Stimulated activated CD8-positive, alpha-beta memory T cell treated with anti-CD3 and anti-CD28 coated beads, Interleukin-2, amount 100 ng/mL, for 48 hours (primary cell): ENCODE data around the gene TNFRSF1A.

Experiments used
- DNase-seq, 2 donors: peaks; one replicate each; pipeline ENCODE4 v3.0.0-alpha.2; 2020; ENCODE audit warnings: low read depth in 2 of 2

TNFRSF1A gene

DNA sequence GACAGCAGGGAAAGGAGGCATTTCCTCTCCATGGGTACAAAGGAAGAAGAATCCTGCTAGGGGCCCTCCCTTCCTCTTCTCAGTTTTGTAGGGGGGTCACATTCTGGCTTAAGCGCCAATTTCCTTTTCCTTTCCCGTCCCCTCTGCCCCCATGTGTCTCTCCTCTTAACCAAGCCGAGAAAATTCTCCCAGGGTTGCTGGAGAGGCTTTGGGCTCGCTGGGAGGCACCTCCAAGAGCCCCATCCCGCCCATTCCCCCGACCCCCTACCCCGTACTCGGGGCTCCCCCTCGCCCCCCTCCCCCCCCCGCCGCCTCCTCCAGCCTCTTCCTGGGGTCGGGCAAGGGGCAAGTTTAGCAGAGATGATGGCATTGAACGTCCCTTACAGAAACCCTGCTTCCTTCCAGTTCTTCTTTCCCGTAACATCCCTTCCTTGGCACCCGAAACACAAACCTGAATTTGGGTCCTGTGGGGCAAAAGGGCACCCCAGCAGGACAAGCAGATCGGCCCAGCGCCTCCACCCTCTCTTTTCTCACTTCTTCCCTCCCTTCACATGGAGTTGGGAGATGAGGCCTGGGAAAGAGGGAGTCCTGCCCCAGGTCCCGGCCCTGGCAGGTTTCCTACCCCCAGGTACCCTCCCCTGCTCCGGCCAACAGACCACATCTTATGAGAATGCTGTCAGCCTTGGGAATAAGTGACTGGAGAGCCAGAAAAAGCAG lies 17.7 kb downstream of the TNFRSF1A start:
- DNase-seq, result no peak

DNA sequence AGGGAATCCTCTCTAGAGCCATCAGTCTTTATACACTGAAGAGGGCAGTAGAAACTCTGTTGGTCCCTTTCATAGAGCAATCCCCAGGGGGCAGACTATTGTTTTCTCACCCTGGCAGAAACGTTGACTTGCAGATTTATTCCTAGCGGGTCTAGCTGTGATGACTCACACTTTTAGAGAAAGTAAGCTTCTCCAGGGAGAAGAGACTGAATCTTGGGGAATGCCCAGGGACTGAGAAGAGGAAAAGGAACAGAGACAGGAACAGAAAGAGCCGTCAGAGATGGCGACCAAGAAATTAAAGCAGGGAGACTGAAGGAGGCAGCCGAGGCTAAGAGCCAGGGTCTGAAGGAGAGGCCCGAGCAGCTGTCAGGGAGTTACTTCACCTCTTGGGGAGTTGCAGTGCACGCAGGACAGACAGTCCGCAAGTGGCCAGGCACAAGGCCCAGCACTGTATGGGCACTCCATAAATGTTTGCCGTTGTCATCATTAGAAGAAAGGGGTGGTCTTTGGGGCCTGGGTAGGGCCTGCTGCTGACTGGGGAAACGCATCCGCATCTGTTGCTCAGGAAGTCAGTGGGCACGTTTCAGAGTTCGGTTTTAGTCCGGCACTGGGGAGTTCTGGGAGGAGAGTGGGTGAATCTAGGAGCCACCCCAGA lies 18.4 kb downstream of the TNFRSF1A start:
- DNase-seq, result no peak

DNA sequence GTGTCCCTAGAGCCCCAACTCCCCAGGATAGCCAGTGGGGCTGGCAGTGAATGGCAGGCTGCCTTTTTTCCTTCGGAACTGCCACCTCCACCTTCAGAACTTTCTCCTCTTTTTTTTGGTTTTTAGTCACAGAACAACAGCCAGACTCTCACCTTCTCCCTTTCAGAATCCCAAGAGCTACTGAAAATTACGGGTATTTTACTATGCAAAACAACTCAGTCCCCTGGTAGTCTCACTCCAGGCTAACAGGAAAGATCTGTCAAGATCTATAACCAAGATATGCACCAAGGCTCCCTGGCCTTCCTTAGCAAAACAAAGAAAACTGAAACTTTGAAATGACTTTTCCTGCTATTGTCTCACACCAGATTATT lies 18.9 kb downstream of the TNFRSF1A start:
- DNase-seq, result no peak

DNA sequence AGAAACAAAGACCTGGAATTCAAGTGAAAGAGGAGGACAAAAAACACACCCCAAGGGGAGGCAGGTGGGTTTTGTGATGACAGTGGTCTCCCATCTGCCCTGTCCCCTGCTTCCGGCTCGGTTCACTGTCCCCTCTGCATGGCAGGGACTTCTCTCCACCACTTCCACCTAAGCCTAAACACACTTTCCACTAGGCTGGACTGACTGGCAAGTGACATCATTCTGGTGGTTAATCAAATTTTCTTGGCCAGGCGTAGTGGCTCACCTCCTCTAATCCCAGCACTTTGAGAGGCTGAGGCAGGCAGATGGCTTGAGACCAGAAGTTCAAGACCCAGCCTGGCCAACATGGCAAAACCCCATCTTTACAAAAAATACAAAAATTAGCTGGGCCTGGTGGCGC lies 19.5 kb downstream of the TNFRSF1A start:
- no peak for DNase-seq

DNA sequence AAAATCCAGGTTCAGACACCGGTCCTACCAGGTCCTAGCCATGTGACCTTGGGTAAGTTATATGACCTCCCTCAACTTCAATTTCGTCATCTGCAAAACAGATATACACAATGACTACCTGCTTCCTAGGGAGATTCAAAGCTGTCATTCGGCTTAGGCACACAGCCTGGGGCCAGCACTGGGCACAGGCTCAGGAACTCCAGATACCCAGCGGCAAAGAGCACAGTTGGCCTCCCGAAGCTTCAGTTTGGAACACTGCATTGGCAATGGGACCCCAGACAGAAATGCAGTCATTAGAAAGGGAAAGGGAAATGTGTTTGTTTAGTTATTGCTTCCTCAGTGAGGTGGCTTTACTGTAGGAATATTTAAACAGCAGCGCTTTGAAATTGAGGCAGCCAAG lies 20.0 kb downstream of the TNFRSF1A start:
- DNase-seq, result no peak

DNA sequence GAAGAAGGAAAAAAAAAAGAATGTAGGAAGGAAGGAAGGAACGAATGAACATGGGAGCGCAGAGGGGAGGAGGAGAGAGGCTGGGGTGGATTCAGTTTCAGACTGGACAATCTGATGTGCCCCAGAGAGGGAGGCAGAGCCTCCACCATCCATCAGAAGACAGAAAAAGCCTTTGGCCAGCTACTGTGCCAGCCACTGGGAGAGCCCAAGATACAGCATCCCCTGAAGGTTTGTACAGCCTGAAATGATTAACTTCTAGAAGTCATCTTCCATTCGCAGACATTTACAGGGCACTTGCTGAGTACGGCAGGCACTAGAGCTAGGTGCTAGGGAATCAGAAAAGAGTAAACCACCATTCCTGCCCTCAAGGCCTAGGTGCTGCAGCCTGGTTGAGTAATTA lies 22.4 kb downstream of the TNFRSF1A start:
- DNase-seq, result no peak

DNA sequence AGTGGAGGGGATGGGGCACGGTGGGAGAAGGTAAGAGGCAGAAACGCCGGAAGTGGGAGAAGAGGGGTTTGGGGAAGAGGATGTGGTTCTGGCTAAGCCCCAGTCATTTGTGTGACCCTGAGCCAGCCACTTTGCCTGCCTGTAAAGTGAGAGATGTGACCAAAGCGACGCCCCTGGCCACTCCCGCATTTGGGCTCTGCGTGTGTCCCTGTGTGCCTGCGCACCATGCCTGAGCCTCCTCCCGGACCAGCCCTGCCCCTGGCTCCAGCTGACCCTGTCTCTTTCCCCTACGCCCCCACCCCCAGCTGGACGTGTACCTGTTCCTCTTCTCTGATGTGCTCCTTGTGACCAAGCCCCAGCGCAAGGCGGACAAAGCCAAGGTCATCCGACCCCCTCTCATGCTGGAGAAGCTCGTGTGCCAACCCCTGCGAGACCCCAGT lies 23.4 kb downstream of the TNFRSF1A start:
- no peak for DNase-seq

DNA sequence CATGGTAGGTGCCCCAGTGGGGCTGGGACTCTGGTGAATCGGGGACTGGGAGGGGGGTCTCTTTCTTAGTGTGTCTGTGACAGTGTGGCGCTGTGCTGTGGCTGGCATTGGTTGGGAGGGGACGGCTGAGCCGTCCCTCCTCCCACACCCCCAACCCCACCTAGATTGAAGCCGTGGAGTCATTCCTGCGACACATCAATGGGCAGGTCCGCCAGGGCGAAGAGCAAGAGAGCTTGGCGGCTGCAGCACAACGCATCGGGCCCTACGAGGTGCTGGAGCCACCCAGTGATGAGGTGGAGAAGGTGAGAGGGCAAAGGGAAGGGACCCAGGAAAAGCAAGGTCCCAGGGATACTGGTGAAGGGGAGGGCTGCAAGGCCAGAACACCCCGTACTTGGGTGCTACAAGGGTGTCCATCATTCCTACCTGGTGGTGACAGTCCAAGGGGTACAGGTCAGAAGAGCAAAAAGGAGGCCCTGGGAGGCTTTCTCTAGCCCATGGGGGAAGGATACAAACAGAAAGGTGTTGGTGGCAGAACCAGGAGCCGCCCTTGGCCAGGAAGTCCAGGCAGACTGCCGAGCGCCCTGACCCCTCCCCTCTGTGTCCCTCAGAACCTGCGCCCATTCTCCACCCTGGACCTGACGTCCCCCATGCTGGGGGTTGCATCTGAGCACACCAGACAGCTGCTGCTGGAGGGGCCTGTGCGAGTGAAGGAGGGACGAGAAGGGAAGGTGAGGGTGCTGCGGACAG lies 24.0 kb downstream of the TNFRSF1A start:
- no peak for DNase-seq

DNA sequence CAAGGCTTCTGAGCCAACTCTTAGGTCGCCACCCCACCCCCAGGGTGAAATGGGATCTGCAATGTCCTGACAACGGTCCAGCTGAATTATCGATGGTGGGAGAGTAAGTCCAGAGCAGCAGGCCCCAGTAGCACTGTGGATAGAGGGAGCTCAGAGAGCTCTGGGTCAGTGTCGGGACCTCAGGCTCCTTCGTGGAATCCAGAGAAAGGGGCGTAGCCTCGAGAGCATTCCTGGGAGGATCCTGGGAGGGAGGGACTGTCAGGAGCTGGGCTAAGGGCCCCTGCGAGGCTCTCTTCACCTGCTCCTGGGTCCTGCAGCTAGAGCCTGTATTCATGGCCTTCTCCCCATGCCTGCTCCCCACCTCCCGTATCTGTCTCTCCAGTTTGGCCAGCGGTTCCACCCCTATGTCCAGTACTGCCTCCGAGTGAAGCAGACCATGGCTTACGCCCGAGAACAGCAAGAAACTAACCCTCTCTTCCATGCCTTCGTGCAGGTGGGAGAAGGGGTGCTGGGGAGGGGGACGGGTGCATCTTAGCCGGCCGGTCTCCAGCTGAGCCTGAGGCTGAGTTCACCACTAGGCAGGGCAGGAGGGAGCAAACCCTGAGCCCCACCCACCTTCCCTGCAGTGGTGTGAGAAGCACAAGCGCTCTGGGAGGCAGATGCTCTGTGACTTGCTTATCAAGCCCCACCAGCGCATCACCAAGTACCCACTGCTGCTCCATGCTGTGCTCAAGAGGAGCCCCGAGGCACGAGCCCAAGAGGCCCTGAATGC lies 24.8 kb downstream of the TNFRSF1A start:
- DNase-seq, result no peak

DNA sequence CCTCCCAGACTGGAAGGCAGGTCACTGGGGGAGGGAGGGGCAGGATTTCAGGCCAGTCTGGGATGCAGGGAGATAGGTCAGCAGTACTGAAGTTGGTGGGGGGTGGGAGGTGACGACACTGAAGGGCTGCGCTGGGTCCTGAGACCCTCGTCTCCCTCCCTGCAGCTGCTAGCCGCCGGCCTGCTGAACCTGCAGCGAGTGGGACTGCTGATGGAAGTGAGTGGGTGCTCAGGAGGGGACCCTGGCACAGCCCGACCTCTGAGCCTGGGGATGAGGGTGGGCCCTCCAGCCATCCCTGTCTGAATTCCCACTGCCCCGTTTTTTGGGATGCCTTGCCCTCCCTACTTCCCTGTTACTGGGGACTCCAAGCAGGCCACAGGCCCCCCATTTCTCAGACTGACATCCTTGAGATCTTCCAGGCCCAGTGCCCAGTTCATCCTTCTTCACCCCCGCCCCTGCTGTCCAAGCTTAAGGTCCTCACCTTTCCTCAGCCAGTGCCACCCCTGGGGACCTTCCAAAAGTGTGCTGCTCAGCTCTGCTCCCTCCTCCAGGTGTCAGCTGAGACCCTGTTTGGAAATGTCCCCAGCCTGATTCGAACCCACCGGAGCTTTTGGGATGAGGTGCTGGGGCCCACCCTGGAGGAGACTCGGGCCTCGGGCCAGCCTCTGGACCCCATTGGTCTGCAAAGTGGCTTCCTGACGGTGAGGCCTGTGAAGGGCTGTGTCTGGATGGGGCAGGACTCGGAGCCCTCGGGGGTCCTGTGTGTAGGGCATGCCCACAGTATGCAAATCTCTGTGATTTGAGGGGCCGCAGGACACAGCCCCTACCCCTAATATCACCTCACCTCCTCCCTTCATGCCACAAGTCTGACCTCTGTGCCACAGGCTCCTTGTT lies 25.9 kb downstream of the TNFRSF1A start:
- no peak for DNase-seq

DNA sequence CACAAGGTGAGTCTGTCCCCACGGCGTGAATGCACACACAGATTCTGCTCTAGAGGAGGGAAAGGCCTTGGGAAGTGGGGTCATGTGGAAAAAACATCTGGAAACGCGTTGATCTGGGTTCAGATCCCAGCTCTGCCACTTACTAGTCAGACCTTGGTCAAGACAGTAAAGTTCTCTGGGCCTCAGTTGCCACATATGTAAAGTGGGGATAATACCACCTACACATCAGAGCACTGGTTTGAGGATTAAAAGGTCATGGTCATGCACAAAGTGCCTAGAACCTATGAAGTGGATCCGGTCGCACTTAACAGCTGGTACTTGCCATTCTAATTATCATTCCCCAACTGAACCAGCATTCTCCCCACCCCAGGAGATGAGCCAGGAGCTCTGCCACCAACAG lies 26.7 kb downstream of the TNFRSF1A start:
- DNase-seq, result no peak

DNA sequence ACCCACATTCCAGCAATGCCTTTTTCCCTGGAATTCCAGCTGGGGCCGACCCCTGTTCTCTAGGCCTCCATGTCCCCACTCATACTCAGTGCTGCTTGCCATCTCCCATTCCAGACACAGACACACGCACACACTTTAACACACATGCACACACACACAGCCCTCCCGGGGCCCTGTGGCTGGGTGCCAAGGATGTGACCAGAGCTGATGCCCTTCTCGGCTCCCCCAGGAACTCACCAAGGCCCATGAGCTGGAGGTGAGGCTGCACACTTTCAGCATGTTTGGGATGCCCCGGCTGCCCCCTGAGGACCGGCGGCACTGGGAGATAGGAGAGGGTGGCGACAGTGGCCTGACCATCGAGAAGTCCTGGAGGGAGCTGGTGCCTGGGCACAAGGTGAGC lies 27.1 kb downstream of the TNFRSF1A start:
- DNase-seq, result no peak

DNA sequence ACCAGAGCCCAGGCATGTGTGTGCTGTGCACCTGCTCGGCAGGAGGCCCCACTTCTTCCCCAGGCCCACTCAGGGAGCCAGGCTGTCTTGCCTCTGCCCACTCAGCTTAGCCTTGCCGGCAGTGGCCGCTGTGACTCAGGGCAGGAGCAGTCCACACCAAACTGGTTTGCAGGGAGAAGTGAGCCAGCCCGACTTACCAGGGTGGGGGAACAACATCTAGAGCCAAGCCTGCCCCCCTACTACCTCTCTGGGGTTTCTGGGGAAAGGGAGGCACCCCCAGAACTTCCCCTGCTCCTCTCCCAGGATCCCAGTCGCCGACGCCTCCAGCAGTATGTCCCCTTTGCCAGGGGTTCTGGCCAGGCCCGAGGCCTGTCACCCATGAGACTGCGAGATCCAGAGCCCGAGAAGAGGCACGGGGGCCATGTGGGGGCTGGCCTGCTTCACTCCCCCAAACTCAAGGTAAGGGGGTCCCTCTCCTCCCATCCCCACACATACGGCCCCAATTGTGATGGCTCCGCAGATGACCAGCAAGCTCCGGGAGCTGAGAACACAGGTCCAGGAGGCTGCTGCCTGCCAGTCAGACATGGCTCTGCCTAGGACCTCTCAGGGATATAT lies 28.4 kb downstream of the TNFRSF1A start:
- no peak for DNase-seq

DNA sequence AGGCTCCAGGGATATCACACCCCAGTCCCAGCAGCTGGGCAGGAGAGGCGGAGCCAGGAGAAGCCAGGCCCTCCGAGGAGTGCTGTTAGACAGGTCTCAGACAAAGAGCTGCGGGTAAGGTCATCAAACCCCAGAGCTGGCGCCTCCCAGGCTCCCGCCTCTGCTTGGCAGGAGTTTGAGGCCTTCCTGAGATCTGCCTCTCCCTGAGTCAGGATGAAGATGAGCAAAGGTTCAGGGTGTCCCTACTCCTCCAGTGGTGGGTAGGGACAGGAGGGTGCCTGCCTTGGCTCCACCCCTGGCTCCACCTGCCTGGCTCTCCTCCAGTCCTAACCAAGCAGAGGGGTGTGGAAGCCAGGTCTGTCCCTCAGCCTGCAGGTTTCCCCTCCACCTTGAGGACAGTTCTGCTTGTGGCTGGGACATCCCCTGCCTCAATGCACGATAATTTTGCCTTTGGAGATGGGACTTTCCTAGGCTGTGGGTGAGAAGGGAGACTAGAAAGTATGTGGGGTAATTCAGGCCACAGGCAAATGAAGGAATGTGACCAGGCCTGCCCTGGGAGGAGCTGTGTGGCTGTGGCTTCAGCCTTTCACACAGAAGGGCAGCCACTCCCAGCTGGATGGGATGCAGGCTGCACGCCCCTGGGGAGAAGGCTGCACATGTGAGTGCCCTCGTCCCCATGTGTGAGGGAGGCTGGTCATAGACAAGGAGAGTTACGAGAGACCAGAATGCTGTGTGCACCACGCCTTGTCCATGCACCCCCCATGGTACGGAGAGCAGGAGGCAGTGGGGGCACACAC lies 29.1 kb downstream of the TNFRSF1A start:
- DNase-seq, result no peak

DNA sequence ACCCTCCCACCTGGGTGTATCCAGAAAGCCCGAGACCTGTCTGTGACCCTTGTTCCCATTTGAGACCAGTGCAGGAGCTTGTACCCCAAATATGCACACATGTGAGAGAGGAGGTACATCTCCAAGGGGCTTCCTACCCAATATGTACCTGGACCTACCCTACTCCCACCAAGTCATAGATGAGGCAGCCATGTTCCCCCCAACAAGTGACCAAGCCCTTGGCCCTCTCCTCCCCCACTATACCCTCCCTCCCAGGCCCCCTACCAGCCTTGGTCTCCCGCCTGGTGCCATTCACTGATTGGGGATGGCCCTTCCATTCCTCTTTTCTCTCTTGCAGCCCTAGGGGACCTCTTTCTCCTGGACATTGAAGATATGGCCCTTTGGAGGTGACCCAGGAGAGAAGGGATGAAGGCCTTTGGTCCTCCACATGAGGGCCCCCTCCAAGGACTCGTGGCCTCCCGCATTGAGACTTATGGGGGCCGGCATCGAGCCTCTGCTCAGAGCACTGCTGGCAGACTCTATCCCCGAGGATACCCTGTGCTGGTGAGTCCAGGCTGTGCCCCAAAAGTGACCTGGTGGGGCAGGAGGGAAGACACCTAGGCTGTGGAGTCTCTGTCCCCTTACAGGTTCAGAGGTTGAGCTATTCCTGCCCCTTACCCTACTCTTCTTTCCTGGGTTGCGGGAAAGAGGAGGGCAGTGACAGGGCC lies 29.9 kb downstream of the TNFRSF1A start:
- no peak for DNase-seq

DNA sequence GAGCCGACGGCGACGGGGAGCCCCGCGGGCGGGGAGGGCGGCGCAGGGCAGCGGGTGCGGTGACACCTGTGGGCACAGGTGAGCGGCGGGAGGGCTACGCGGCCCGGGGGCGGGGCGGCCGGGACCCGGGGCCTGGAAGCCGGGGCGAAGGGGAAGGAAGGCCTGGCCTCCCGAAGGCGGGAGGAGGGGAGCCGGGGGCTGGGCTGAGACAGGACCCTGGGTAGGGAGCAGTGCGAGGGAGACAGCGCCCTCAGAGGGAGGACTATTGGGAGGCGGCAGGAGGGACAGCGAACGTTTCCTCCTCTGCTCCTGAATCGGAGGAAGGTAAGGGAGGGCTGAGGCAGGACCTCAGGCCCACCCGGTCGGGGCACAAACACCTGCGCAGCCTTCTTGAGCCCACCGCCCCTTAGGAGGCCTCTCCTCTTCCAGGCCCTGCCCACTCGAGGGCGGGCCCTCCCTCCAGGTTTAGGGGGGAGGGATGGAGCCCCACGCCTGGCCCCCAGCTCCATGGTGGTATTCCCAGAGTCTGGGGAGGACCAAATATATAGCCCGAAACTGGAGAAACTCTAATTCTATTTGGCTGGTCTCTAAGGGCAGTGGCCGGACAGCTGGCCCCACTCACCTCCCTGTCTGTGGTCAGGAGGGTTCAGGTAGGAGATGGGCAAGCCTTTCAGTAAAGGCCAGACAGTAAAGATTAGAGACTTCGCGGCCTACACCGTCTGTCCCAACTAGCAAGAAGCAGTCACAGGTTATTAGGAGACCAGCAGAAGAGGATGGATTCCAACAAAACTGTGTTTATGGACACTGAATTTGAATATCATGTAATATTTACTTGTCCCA lies 30.9 kb downstream of the TNFRSF1A start:
- DNase-seq, result no peak

DNA sequence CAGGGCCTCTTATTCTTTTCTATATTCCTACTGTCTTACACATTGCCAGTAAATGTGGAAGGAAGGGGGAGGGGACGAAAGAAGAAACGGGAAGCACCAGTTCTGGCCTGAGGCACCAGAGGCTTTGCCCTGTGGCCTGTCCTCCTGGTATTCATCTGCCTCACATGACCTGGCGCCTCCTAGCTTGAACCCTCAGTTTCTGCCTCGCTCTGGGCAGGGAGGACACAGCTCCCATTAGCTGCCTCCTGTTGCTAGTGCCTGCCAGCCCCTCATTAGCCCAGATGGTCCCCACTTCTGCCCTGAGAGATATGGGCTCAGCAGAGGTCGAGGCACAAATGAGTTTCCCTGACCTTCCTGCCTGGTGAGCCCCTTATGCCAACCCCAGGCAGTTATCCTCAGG lies 34.3 kb downstream of the TNFRSF1A start:
- no peak for DNase-seq

DNA sequence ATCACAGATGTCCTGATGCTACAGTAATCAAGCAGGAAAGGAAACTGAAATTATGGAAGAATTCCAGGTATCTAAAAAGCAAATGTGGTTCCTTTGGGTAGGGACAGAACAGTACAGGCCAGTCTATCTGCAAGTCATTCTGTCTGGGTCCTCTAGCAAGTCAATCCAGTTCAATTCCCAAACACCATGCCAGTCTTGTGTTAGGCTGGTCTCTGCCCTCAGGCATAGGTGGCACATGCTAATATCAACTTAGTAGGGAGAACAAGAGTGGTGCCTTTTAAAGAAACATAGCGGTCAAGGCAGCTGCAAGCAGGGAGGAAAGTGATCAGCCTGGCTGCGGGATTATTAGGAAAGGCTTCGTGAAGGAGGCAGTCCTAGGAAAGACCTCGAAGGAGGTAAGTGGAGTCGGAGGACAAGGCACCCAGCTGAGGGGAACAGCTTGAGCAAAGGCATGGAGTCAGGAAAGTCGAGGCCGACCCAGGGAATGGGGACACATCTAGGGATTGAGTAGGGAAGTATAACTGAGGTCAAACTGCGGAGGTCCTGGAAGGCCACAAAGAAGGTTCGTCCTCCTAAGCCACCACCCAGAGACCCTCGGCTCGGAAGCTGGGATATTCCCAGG lies 35.2 kb downstream of the TNFRSF1A start:
- DNase-seq, result no peak
